GM19043 (cell line): Measurements from ENCODE around the gene ACOX3.

Source experiments
- ATAC-seq: cut with Tn5 transposase; IDR thresholded peaks from one replicate; pipeline ENCODE4 v1.9.1; 2021; ENCODE audit warnings: low read depth; ENCODE audit not compliant: unreplicated experiment

The ACOX3 gene

DNA sequence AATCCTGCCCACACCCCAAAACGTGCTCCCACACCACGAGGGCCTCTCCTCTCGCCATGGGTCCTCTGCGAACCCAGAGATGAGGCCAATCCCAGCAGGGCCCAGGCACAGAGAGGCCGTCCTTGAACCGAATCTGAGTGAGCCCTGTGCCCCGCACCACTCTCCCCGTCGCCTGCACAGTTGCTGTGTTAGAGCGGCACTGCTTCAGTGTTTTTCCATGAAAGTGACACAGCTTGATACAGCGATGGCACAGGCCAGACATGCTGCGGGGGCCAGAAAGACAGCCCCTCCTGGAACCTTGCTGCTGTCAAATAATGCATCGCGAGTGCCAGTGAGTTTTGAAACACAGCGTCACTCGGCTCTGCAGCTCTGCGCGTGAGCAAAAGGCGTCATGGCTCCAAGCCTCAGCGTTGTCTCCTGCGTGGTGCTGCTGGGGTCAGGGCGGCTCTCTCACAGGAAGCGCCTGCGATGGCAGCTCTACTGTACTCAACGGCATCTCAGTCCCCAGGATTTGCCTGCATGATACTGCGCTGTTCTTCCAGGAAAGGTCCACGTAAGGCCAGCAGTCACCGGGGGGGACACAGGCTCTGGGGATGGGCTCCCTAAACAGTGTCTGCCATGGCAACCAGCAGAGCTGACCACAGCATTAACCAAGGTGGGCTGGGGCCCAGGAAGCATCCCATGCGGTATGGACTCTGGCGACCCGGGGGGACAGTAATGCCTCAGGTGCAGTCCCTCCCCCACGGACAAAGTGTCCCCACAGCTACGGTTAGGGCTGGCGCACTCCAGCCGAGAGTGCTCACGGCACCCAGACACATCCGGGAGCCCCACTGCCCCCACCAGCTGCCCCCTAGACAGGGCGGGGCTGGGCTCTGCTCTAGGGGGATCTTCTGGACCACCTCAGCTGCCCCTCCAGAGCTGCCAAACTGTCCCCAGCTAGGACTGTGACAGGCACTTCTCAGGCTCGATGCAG lies 63.1 kb downstream of the ACOX3 start:
- ATAC-seq, result no peak

- no peak for ATAC-seq
Measured at GRCh38 chr4:8376361-8377102, 64.0 kb downstream of the ACOX3 start.

DNA sequence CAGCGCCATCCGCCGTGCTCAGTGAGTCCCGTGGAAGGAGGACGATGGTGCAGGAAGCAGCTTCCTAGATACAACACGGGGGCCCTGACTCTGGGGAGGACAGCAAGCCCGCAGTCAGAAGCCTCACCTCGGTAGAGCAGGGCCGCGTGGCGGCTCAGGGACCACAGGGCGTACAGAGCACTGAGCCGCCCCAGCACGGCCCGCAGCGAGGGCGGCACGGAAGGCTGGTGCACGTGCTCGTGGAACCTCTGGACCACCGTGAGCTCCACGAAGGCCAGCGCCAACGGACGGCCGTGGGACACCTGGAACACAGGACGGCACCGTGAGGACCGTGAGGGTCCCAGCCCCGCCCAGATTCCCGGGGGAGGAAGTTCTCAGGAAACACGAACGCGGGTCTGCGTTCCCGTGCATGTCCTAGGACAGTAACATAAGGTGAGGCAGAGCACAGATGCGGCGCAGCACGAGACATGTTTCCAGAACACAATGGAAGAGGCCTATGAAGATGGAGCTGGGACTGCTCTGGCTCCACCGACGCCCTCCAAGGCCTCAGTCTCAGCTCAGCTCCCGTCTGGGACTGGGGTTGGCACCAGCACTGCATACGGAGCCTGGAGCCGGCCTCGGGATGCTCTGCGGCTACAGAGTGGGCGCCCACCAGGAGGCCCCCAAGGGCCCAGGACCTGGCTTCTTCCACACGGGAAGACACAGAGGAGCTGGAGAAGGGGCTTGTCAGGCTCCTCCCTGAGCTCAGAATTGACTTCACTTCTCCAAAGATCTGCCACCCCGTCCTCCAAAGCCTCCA lies 65.5 kb downstream of the ACOX3 start:
- no peak for ATAC-seq

DNA sequence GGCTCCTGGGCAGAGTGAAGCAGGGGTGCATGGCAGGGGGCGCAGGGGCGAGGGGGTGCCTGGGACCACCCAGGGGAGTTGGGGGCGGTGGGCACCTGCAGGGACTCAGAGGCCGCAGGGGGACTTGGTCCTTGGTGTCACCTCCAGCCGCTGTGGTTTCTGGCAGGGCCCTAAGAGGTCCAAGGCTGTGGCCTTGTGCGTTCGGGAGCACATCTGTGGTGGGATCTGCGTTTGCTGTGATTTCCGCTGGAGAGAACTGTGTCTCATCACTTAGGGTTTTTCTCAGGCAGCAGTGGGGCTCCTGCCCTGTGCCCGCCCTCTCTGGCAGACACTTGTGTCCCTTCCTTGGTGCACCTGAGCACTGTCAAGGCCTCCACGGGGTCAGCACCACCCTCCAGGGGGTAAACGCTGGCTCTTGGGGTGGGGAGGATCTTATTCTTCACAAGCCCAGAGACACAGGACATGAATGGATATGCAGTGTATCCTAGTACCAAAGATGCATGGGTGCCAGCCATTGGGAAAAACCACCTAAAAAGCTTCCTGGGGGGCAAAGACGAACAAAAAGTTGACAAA lies 66.5 kb downstream of the ACOX3 start:
- ATAC-seq, result no peak

- no peak for ATAC-seq
Measured at GRCh38 chr4:8373270-8373972, 67.1 kb downstream of the ACOX3 start.

- no peak for ATAC-seq
Measured at GRCh38 chr4:8372506-8372905, 68.0 kb downstream of the ACOX3 start.

GRCh38 chr4:8371596-8371995 lies 68.9 kb downstream of the ACOX3 start:
- no peak for ATAC-seq

DNA sequence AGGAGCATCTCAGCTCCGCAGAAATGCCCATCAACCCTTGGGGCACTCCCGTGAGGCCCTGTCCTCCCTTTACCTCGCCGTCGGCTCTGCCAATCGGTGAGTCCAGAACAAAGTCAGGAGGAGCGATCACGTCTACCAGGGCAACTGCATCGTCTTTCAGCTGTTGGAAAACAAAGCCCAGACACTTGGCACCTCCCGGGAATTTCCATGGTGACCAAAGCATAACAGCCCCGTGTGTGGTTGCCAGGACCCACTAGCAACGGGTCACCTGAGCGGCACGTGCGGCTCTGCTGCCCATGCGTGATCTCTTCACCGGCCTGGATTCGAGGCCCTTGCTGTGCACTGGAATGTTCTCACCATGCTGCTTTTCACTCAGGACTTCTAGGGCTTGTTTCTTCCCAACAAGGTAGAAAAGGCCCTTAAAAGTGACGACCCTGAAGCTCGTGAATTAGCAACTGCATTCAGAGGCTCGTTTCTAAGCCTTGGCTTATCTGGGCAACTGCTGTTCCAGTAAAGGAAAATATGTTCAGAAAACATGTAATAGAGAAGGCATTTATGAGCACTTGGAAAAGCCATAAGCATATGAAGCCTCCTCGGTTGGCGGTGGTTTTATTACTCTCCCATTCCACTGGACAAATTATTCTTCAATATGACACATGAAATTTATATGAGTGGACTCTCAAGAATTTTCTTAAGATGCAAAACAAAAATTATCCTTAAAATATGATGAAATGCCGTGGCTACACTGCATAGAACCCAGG lies 69.5 kb downstream of the ACOX3 start:
- no peak for ATAC-seq

- no peak for ATAC-seq
Measured at GRCh38 chr4:8370106-8370787, 70.3 kb downstream of the ACOX3 start.

- no peak for ATAC-seq
Measured at GRCh38 chr4:8369426-8370105, 71.0 kb downstream of the ACOX3 start.

DNA sequence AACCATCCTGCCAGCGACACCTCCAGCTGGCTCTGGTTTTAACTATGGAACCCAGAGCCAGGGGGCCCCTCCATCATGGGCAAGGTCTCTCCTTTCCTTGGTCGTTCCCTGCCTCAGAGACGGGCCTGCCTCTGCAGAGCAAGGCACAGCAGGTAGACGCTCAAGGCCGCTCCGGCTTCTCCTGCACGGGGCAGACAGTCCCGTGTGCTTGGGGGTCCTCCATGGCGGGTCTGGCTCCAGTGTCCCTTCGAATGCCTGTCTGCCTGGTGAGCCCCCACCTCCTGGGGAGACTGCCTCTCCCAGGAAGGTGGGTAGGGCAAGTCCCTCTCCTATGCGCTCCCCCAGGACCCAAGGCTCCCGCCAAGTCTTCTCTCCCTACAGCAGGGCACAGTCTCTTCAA lies 71.5 kb downstream of the ACOX3 start:
- no peak for ATAC-seq

DNA sequence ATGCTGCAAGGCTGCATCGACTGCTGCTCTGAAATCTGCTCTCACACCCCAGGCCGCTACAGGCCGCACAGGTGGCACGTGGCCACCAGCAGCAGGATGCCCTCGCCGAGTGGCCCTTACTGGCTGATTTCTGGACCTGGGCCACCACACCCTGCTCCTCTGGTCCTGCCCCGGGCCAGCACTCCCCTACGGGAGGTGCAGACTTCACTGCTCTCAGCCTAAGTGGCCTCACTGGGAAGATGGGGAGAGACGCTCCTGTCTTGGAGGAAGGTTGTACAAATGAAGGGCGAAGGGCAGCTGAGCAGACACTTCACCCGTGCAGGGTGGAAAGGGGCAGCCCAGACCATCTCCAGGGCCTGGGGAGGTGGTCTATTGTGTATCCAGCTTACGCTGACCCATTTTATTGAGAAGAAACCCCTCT lies 72.5 kb downstream of the ACOX3 start:
- no peak for ATAC-seq

- no peak for ATAC-seq
Measured at GRCh38 chr4:8366601-8367000, 73.9 kb downstream of the ACOX3 start.

- ATAC-seq, result no peak
Measured at GRCh38 chr4:8365951-8366350, 74.6 kb downstream of the ACOX3 start.

- ATAC-seq, result no peak
Measured at GRCh38 chr4:8365353-8365752, 75.2 kb downstream of the ACOX3 start.

DNA sequence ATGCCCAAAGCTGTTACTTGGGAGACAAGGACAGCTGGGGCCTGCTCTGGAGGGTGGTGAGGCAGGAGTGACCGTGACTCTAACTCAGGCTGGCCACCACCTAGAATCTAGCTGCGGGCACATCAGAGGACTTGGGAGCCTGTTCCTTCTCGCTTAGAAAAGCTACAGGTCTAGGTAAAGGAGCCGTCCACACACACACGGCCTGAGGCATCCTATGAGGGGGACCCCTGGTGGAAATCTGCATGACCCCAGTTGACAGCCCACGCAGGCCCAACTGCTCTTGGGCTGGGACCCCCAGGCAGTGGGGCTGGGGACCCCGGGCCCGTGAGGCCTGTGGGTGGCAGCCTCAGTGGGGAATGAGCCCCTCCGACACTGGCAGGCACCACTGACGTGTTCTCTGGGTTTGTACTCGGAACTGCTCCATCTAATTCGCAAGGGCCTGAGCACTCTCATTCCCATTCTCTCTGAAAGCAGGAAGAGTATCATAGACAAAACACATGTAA lies 75.6 kb downstream of the ACOX3 start:
- no peak for ATAC-seq

GRCh38 chr4:8364141-8364540 lies 76.4 kb downstream of the ACOX3 start:
- ATAC-seq, result no peak

- no peak for ATAC-seq
Measured at GRCh38 chr4:8362483-8362882, 78.0 kb downstream of the ACOX3 start.
